ENCODE measurements around the gene ELP5. TPM values are rescaled to one million over a fixed set of nuclear protein-coding genes. Genes with fewer than 3 reads are reported as not detected.
A peak's percentile ranks its signal among the peaks of the same experiment; 100 is the strongest.

The ELP5 gene
- total RNA-seq, 1 donor from 2014 or later: 24.9 TPM

DNA sequence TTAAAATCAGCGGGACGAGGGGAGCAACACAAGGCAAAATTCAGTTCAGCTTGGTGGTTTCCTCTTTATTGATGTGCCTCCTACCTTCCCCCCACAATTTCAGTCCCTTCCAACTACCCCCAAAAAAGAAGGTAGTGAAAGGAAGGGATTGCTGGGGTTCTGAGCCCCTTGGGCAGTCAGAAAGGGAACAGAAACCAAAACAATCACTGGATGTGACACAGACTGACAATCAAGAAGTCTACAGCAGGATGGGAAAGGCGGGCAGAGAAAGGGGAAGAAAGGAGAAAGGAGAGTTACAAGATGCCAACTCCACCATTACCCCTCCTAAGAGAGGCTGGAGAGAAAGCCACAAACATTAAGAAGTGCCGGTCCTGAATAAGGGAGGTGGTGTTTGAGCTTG, 11.6 kb upstream of the ELP5 start:
- Histone ChIP-seq H3K27me3 (ENCODE audit: insufficient read depth, low read length) (no peaks in the 10 kb centered on the region), H3K4me2 (ENCODE audit: low read length) (peak overlapping the region; percentile 99), H4K20me1 (ENCODE audit: insufficient read depth, low read length) (peaks cover 29% of the 10 kb centered on the region), H3K4me1 (ENCODE audit: insufficient read depth, low read length) (peaks cover 35% of the 10 kb centered on the region), H3K9ac (ENCODE audit: low read length) (peak overlapping the region; percentile 99), H2AFZ (ENCODE audit: low read depth, low read length) (no peak overlapping the region), H3K4me3 (ENCODE audit: insufficient read depth, low read depth, low read length) (peak overlapping the region; percentile 92), H3K79me2 (ENCODE audit: insufficient read depth, low read length) (peaks cover 65% of the 10 kb centered on the region), H3K9me3 (ENCODE audit: insufficient read depth, low read depth, low read length) (no peaks in the 10 kb centered on the region), H3K36me3 (ENCODE audit: insufficient read depth, low read length) (peaks cover 32% of the 10 kb centered on the region), H3K27ac (ENCODE audit: low read depth, low read length) (no peak overlapping the region)
- TF ChIP-seq EZH2 (IDR thresholded peaks at IDR 0.05; ENCODE audit: insufficient read depth, low read length): no peak
- TF ChIP-seq, protein P1, sequence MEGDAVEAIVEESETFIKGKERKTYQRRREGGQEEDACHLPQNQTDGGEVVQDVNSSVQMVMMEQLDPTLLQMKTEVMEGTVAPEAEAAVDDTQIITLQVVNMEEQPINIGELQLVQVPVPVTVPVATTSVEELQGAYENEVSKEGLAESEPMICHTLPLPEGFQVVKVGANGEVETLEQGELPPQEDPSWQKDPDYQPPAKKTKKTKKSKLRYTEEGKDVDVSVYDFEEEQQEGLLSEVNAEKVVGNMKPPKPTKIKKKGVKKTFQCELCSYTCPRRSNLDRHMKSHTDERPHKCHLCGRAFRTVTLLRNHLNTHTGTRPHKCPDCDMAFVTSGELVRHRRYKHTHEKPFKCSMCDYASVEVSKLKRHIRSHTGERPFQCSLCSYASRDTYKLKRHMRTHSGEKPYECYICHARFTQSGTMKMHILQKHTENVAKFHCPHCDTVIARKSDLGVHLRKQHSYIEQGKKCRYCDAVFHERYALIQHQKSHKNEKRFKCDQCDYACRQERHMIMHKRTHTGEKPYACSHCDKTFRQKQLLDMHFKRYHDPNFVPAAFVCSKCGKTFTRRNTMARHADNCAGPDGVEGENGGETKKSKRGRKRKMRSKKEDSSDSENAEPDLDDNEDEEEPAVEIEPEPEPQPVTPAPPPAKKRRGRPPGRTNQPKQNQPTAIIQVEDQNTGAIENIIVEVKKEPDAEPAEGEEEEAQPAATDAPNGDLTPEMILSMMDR (IDR thresholded peaks at IDR 0.05; ENCODE audit: insufficient read depth, low read depth, low read length): no peak
- FAIRE-seq (no peak), DNase-seq (ENCODE audit: low read depth) (no peak)
- H3K27me3 Mint-ChIP-seq (ENCODE audit: low read depth, unreplicated experiment): no peaks in the 10 kb centered on the region
- H3K27ac Mint-ChIP-seq (ENCODE audit: unreplicated experiment): peak overlapping the region; percentile 98
- H3K36me3 Mint-ChIP-seq (ENCODE audit: low read depth, unreplicated experiment): peaks cover 14% of the 10 kb centered on the region
- H3K4me1 Mint-ChIP-seq (ENCODE audit: low read depth, unreplicated experiment): peaks cover 29% of the 10 kb centered on the region
- H3K4me3 Mint-ChIP-seq (ENCODE audit: unreplicated experiment): peak overlapping the region; percentile 94
- no peaks in the 10 kb centered on the region for H3K9me3 Mint-ChIP-seq (ENCODE audit: unreplicated experiment)

DNA sequence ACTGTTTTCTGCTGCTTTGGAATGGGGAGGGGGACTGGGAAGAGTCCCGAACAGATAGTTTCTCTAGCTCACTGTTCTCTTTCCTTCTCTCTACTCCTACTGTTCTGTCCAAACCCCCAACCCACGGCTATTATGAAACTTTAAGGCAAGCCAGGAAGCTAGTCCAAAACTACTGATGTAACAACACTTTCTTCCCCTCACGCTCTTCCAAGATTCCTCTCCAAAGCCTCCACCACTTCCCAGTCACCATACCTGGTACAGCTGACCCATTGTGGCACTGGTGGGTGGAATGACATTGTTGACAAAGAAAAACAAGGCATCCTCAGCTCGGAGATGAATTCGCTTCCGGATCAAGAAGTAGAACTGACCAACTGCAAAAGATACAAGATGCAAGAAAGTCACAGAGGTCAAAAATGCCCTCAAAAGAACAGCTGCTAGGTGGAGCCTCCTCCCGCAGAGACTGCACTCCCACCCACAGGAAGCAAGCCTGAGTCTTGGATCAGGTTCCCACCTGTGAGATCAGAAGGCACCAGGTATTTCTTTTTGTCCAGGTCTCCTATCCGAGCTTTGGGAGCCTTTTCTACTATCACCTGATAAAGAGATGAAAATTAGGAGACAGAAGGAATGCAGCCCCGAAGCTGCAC, 10.8 kb upstream of the ELP5 start:
- H3K9me3 ChIP-seq (ENCODE audit: insufficient read depth, low read depth, low read length): no peaks in the 10 kb centered on the region
- DNase-seq (ENCODE audit: low read depth): no peak
- FAIRE-seq: no peak

More for the DNA sequence above, 10.8 kb upstream of the ELP5 start:
- Histone ChIP-seq H3K27ac (ENCODE audit: low read depth, low read length) (peak overlapping the region; percentile 98), H3K4me2 (ENCODE audit: low read length) (peak overlapping the region; percentile 99), H4K20me1 (ENCODE audit: insufficient read depth, low read length) (peaks cover 23% of the 10 kb centered on the region), H3K4me1 (ENCODE audit: insufficient read depth, low read length) (peaks cover 29% of the 10 kb centered on the region), H3K27me3 (ENCODE audit: insufficient read depth, low read length) (no peaks in the 10 kb centered on the region), H3K79me2 (ENCODE audit: insufficient read depth, low read length) (peaks cover 63% of the 10 kb centered on the region), H3K4me3 (ENCODE audit: insufficient read depth, low read depth, low read length) (peak overlapping the region; percentile 92), H3K9ac (ENCODE audit: low read length) (peak overlapping the region; percentile 99), H2AFZ (ENCODE audit: low read depth, low read length) (no peak overlapping the region), H3K36me3 (ENCODE audit: insufficient read depth, low read length) (peaks cover 33% of the 10 kb centered on the region)
- no peaks in the 10 kb centered on the region for H3K9me3 Mint-ChIP-seq (ENCODE audit: unreplicated experiment)
- TF ChIP-seq, protein P1 (IDR thresholded peaks at IDR 0.05; ENCODE audit: insufficient read depth, low read depth, low read length): no peak
- no peak for TF ChIP-seq EZH2 (IDR thresholded peaks at IDR 0.05; ENCODE audit: insufficient read depth, low read length)
- peak overlapping the region; percentile 94 for H3K4me3 Mint-ChIP-seq (ENCODE audit: unreplicated experiment)
- peak overlapping the region; percentile 98 for H3K27ac Mint-ChIP-seq (ENCODE audit: unreplicated experiment)
- no peaks in the 10 kb centered on the region for H3K27me3 Mint-ChIP-seq (ENCODE audit: low read depth, unreplicated experiment)
- peaks cover 6% of the 10 kb centered on the region for H3K36me3 Mint-ChIP-seq (ENCODE audit: low read depth, unreplicated experiment)
- H3K4me1 Mint-ChIP-seq (ENCODE audit: low read depth, unreplicated experiment): peaks cover 21% of the 10 kb centered on the region
